CD4-positive, alpha-beta T cell treated with Interleukin-4 for 4 hours (primary cell): Measurements from ENCODE around the gene POGLUT3.
A peak's percentile ranks its signal among the peaks of the same experiment; 100 is the strongest.

Experiments used
- DNase-seq: peaks from one replicate; pipeline ENCODE4 v3.0.0-alpha.2; 2020

Gene POGLUT3, protein sequence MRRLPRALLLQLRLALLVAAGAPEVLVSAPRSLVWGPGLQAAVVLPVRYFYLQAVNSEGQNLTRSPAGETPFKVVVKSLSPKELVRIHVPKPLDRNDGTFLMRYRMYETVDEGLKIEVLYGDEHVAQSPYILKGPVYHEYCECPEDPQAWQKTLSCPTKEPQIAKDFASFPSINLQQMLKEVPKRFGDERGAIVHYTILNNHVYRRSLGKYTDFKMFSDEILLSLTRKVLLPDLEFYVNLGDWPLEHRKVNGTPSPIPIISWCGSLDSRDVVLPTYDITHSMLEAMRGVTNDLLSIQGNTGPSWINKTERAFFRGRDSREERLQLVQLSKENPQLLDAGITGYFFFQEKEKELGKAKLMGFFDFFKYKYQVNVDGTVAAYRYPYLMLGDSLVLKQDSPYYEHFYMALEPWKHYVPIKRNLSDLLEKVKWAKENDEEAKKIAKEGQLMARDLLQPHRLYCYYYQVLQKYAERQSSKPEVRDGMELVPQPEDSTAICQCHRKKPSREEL

DNA sequence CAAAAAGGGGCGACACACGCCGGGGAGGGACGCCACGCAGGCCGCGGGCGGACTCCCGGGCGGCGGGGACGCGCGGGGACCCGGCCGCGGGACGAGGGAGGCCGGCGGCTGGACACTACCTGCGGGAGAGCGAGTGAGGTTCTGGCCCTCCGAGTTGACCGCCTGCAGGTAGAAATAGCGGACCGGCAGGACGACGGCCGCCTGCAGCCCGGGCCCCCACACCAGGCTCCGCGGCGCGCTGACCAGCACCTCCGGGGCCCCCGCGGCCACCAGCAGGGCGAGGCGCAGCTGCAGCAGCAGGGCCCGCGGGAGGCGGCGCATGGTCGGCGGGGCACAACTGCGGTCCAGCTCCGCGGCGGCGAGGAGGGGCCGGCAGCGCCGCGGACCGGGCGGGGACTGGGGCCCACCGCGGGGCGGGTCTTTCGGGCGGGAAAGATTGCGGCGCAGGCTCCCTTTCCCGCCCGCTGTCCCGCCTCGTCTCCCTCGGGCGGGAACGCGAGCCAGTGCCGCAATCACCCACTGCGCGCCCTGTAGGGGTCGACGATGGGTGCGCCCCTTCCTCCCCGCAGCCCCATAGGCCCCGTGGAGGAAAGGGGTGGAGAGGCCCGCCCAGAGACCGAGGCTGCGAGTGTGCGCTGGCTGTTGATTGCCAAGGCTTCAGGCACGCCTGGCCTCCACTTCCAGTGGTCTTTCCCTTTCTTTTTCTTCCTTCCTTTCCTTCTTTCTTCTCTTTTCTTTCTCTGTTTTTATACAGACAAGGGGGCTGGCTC is at the start of gene POGLUT3:
Gene POGLUT3 (minus strand): TSS at position 339 of the 770 bp plus-strand sequence. CDS start 18 bp downstream, at position 321.
- DNase-seq, result peak; percentile 15

DNA sequence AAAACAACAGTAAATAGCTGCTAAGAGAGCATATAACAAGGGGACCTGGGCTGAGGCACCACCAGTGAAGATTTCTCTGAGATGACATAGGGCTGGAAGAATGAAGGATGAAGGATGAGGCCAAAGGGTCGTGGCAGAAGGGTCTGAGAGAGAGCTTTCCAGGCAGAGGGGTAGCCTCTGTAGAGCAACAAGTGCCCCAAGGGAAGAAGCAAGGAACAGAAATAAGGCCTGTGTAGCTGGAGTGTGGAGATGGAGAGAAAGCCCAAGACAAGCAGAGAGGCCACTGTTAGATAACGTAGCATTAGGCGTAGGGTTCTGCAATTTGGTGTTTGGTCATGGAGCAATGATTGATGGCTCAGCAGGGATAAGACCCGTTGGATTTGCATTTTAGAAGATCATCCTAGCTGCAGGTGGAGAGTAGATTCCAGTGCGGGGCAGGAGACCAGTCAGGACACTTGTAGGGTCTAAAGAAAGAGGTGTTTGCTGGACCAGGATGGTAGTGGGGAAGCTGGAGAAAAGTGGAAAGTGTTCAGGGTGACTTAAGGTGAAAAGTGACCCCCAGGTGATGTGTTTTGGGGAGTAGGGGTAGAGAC is 47.8 kb upstream of the POGLUT3 start:
- DNase-seq, result no peak

DNA sequence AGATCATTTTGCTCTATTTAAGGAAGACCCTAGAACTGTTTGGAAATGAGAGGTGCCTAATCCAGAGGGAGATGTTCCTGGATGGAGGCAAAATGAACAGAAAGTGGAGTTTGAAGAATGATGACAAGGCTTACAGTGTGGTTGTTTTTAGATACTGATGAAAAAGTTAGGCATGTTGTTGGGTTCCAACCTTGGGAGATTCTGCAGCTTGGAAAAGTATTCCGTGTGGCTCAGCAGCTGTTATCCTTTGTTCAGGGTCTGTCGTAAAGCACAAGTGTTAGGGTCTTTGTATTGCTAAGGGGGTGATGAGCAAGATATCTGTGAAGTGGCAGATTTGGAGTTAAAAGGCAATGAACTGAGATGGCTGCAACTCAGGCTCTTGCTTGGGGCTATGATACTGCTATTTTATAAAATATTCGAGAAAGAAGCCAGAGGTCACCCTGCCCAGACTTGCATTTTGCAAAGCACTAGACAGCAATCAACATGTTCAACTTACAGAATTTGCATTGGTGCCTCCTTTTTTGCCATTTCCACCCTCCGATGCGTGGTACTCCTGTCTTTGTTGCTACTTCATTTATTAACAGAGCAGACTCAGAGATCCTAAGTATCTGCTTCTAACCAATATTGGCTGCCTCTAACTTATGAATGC is 45.3 kb upstream of the POGLUT3 start:
- DNase-seq, result no peak

DNA sequence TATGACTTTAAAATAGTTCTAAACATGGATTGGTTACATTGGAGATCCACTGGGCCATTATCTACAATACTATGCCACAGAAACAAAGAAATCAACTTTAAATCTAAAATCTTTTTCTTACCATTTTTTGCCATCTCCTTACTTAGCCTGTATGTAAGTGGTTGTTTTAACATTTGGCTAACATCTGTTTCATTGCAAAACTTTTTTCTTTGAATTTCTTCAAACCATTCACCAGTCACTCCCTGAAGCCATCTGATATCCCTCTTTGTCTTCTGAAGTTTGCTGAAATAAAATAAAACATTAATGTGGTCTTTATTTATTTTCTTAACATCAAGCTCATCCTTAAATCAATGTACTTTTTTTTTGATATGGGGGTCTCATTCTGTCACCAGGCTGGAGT is 43.3 kb upstream of the POGLUT3 start:
- DNase-seq, result no peak

DNA sequence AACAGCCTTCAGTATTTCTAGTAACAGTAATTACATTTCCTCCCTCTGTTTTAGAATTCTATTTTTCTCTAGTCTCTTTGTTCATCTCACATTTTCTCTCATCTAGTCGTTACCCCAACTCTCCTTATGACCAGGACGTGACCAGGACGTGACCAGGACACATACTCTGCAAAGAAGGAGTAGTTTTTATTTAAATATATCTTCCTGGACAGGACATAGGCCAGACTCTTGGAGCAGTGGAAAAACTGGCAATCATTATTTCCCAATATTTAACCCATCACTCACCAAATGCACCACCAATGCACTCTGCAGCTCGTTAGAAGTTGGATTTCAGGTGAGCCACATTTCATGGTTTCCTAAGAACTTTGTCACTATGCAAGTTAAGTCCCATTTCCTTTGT is 40.3 kb upstream of the POGLUT3 start:
- no peak for DNase-seq

DNA sequence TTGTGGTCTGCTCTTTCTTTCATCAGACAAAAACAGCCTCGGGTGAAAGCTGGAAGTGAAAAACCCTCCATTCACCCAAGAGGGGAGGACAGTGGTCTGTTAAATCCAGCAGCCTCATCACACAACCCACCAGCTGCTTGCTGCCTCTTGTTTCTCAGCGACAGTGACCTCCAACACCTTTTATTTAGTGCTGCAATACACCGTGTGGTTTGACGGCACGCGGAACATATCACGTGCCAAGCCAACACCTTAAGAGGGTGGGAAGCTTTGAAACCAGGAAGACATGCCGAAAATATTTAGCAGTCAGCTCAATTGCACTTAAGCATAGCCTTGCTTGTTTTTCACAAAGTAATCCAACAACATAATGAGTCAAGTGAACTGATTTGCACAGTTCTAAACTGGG is 39.8 kb upstream of the POGLUT3 start:
- no peak for DNase-seq

DNA sequence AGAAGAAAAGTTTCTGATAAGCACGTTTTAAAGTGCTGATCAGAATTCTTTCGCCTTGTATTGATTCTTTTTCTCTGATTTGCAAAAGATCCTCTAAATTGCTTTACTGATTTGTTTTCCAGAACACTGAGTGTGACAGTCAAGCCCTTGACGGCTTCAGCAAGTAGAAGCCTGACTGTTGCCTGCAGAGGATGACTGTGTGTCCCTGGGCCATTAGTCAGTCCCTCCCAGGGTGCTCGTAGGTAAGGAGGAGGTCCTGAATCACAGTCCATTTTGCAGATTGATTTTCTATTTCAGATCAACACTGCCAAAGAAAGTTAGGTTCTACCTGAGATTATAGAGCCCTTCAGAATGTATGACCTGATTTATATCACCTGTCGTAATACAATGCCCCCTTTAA is 38.6 kb upstream of the POGLUT3 start:
- no peak for DNase-seq

DNA sequence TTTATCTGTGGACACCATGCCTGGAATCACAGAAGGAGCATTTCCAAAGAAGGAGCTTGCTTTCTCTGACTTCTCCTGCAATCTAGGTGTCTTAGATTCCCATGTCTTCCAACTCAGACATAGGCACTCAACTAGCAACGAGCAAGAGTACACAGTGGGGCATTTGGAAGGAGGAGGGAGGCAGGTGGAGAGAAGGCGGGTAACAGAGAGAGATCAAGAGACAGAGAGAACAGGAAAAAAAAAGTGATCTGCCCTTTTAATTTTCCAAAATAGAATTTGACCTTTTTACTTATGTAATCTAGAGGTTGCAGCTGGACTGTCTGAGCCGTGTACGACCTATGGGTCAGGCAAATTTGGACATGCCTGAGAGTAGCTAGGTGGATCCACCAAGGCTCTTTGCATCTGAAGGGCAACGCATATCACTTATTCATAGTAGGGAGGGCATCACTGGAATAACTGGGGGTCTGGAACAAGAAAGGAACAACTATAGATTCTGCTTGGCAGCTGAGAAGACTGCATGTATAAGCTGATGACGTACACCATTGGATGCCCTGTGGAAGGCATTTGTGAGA is 37.3 kb upstream of the POGLUT3 start:
- DNase-seq, result no peak

DNA sequence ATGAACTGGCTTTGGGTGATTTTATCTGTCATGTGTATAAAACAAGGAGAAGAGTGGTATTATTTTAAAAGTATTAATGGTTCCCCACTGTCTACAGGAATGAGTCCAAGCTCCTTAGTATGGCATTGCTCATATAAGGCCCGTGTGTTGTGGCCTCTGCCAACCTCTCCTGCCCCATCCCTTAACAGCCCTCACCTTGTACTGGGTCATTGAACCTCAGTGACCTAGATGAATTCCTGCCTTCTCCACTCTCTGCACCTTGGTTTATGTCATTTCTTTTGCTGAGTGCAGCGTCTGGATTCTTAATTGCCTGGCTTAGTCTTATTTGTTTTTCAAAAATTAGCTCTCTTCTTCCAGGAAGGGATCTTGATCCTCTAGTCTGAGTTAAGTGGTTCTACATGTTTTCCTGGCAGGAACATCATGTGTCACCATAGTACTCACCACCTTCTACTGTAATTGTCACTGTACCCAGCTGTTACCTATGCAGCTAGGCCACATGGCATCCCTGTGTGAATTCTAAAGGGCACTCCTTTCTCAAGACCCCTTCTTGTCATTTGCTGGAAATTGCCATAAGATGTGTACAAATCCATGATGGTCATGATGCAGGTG is 36.2 kb upstream of the POGLUT3 start:
- no peak for DNase-seq

DNA sequence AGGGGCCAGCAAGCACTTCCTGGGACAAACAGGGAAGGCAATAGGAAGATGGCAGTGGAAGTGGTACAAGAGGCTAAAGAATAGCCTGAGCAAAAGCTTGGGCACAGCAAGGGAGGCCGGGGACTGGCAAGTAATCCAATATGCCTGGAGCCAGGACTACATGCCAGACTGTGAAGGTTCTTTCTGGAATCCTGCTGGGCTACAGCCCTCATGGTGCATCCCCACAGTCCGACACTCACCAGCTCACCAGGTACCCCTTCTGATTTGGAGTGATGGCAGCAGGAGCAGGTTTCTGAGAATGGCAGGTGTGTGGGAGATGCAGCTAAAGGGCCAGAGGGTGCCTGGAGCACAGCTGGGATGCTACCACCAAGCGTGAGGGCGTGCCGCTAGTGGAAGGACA is 32.2 kb upstream of the POGLUT3 start:
- no peak for DNase-seq

DNA sequence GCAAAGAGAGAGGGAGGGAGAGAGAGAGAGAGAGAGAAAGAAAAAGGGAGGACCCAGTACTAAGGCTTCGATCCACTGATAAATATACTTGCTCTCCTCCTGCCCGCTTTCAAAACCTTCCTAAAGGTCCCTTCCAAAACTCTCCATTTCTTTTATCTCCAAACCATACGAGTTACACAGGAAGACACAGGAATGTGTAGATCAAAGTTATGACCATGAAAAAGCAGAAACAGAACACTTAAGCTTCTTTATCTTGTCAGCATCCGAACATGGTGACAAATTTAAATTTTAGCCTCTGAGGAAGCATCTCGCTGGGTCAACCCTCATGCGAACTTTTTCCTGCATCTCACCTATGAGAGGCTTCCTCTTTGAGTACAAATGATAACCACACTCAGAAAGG is 29.2 kb upstream of the POGLUT3 start:
- no peak for DNase-seq

DNA sequence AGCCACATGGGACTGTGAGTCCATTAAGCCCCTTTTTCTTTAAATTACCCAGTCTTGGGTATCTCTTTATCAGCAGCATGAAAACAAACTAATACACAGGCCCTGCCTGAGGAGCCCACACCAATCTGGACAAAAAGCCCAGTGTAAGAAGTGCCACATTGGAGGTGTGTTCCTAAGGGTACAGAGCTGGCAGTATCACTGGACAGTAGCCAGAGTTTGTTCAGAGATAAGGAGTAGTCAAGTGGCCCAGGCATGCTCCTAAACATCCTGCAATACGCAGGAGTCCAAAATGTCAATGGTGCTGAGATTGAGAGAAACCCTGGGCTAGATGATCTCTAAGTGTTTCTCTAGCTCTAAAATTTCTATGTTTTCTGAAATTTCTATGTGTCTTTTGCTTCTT is 27.0 kb upstream of the POGLUT3 start:
- no peak for DNase-seq

DNA sequence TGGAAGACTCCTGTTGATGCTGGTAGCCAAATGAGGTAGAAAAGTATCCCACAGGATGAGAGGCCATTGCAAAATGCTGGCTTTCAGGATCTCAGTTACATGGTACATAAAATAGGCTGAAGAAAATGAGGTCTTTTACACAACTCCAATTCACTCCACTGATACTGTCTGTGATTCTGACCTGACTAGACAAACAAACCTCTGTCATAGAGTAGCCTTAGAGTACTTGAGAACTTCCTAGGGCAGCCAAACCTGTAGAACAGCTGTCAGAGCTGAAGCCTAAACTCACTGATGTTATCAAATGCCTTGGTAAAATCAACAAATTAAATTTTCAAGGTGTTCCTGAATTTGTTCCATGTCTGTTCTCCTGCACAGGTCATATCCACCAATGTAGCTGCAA is 26.2 kb upstream of the POGLUT3 start:
- DNase-seq, result no peak

DNA sequence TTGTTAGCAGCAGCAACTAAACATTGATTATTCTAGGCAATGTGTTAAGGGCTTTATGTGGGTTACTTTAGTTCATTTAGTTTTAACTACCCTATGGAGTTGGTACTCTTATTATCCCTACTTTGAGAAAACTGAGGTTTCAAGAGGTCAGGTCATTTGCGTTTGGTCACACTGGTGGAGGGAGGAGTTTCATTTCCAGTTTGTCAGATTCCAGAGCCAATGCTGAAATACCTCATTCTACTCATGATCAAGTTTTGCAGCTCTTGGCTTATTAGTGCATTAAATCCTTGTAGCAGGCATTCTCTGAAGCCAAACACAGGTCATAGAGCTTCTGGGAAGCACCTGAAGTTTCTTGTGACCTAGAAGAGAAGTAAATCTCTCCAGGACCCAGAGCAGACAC is 24.1 kb upstream of the POGLUT3 start:
- no peak for DNase-seq

DNA sequence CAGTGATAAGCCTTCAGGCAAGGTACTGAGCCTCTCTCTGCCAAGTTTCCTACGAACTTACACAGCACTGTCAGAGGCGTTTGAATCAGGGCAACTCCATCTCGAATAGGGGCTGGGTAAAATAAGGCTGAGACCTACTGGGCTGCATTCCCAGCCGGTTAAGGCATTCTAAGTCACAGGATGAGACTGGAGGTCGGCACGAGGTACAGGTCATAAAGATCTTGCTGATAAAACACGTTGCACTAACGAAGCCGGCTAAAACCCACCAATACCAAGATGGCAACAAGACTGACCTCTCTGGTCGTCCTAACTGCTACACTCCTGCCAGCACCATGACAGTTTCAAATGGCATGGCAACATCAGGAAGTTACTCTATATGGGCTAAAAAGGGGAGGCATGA is 20.4 kb upstream of the POGLUT3 start:
- DNase-seq, result no peak

DNA sequence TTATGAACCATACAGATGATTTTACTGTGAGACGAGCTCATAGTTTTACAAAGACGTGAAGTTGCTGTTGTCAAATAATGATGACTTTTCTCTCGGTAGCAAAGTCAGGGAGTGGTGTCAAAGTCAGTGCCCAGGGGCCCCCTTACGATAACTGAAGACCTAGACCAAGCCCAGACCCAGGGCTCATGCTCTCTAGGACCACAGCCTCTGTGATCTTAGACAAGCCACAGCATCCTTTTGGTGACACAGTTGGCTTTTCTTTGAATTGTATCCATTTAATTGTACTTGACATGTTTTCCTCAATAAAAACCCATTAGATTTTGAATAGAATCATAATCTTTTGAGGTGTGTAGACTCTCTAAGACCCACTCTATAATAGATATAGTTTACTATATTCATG is 17.9 kb upstream of the POGLUT3 start:
- DNase-seq, result no peak

DNA sequence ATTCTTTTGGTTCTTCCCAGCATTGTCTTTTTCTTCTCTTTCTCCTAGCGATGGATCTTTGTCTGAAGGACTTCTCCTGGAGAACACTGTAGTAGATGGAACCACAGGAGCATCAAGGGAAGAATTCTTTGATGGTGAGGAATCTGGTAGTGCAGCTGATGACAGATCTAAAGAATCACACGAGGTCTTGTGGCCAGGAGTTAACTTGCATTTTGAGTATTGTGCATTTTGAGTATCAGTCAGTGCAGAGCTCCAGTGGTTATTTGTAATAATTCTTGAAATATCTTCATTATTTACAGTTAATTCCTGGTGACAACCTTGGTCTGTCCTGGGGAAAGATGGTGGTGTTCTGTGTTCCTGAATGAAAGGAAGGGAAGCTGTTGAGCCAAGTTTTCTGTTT is 14.5 kb upstream of the POGLUT3 start:
- no peak for DNase-seq

DNA sequence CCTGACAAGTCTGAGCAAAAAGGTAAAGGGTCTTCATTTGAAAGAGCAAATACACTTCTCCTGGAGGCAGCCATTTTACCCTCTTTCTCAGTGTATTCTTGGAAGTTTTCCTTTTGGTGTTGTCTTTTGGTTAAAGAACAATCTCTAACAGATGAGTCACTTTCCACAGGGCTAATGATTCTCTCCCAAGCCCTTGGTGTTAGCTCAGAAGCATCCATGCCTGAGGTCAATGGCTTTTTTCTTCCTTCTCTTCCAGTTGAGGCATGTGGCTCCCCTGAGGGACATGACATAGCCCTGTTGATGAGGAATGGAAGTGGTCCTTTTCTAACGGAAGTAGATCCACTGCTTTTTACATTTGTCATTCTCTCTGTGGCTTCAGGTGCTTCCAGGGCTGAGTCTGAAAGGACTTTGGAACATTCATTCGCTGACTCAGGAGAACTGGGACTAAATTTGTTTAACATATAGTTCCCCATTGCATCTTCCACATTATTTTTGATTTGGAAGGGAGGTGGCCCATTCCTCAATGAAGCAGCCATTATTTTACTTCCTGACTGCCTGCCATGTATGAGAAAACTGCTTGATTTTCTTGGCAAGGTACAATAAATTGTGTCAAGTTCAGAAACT is 13.8 kb upstream of the POGLUT3 start:
- no peak for DNase-seq

DNA sequence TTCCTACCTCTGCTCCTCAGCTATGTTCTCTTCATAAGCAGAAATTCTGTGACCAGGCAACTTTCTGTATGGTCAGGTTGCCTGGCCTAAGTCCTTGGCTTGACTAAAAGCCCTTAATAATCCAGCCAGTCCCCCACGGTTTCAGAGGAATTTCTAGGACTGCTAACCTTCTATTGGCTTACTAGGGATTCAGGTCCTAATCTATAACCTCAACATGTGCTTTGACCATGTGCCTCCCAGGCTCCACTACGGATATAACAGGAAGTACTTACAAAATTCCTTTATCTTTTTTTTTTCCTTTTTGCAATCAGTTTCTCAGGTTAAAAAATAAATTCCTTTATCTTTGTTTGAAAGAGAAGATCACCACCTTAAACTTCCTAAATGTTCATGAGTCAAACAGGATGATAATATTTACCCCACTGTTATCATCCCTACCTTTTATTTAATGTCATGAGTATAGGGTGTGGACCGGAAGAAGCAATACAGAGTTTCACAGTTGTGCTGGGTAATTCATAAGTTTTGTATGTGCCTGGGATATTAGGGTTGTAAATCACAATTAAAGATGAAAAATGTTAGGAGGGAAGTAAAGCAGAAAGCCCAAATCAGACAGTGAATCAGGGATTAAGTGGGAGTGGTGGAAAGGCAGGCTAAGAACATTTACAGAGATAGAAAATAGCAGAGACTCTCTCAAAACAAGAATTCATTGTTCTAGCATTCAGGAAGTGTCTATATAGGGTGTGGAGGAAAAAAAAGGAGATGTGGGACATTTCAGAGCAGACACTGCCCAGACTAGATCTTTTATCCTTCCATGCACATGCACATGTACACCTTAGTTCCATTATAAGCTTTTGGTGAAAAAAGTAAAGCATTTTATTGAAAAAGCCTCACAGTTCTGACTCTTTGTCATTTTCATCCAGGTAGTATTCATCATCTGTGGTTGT is 10.7 kb upstream of the POGLUT3 start:
- DNase-seq, result no peak

DNA sequence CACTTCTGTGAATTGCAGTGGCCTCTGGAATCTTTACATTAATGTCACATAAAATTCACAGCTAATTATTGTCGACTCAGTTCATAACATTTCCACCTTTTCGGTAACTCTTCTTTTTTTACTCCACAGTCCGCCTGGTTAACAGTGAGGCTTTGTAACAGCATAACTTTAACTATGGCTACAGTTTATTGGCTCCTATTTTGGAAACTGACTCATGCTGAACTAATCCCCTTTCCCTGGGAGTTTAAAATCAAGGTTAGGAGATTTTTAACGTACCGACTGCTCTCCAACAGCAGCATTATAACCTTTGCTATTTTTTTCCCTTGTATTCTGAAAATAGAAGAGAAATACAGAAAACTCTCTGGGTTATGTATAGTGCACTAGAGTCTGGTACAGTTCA is 3.2 kb upstream of the POGLUT3 start:
- DNase-seq, result no peak

DNA sequence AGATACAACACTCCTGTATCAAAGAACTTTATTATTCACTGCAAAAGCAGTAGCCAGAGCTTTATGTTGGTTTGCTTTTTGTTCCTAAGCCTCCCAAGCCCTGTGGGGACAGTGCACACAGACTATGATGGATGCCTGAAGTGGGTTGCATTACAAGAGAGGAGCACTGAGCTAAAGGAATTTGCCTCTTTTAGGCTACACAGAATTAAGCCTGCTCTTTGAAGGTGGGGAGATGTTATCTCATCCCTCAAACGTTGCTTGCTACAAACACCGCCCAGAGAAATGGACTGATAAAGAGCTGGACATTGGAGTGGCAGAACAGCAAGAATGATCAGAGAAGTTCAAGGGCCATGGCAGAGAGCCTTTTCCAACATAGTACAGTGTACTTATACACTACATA is 2.5 kb upstream of the POGLUT3 start:
- no peak for DNase-seq
